ENCODE data around the gene CNTNAP2.

The CNTNAP2 gene

GRCh38 chr7:146393346-146393745 is 276.7 kb downstream of the CNTNAP2 start:
- peaks cover 10% of the 10 kb centered on the region for H3K9me3 Mint-ChIP-seq
- no peak overlapping the region for H3K4me3 Mint-ChIP-seq
- H3K4me1 Mint-ChIP-seq (ENCODE audit: low read depth) = no peaks in the 10 kb centered on the region
- H3K27ac Mint-ChIP-seq = no peak overlapping the region
- no peaks in the 10 kb centered on the region for H3K27me3 Mint-ChIP-seq (ENCODE audit: low read depth)
- H3K36me3 Mint-ChIP-seq (ENCODE audit: low read depth) = no peaks in the 10 kb centered on the region

GRCh38 chr7:146397141-146397540 is 280.5 kb downstream of the CNTNAP2 start:
- H3K27ac Mint-ChIP-seq = no peak overlapping the region
- H3K4me1 Mint-ChIP-seq (ENCODE audit: low read depth) = no peaks in the 10 kb centered on the region
- no peaks in the 10 kb centered on the region for H3K27me3 Mint-ChIP-seq (ENCODE audit: low read depth)
- no peak overlapping the region for H3K4me3 Mint-ChIP-seq
- H3K36me3 Mint-ChIP-seq (ENCODE audit: low read depth) = no peaks in the 10 kb centered on the region
- H3K9me3 Mint-ChIP-seq = peaks cover 7% of the 10 kb centered on the region

GRCh38 chr7:146401939-146402338 is 285.3 kb downstream of the CNTNAP2 start:
- Mint-ChIP-seq H3K9me3 (peaks cover 14% of the 10 kb centered on the region), H3K36me3 (ENCODE audit: low read depth) (no peaks in the 10 kb centered on the region), H3K27me3 (ENCODE audit: low read depth) (no peaks in the 10 kb centered on the region), H3K4me3 (no peak overlapping the region), H3K4me1 (ENCODE audit: low read depth) (no peaks in the 10 kb centered on the region), H3K27ac (no peak overlapping the region)

- Mint-ChIP-seq H3K27ac (no peak overlapping the region), H3K9me3 (peaks cover 7% of the 10 kb centered on the region), H3K36me3 (ENCODE audit: low read depth) (no peaks in the 10 kb centered on the region)
Observed at GRCh38 chr7:146405737-146406136, 289.1 kb downstream of the CNTNAP2 start.

GRCh38 chr7:146411975-146412374 is 295.4 kb downstream of the CNTNAP2 start:
- Mint-ChIP-seq H3K36me3 (ENCODE audit: low read depth) (no peaks in the 10 kb centered on the region), H3K27ac (no peak overlapping the region), H3K4me1 (ENCODE audit: low read depth) (no peaks in the 10 kb centered on the region), H3K27me3 (ENCODE audit: low read depth) (no peaks in the 10 kb centered on the region), H3K9me3 (peaks cover 5% of the 10 kb centered on the region), H3K4me3 (no peak overlapping the region)

More at GRCh38 chr7:146405737-146406136, 289.1 kb downstream of the CNTNAP2 start:
- no peaks in the 10 kb centered on the region for H3K27me3 Mint-ChIP-seq (ENCODE audit: low read depth)
- H3K4me1 Mint-ChIP-seq (ENCODE audit: low read depth) = no peaks in the 10 kb centered on the region
- H3K4me3 Mint-ChIP-seq = no peak overlapping the region

- Mint-ChIP-seq H3K4me1 (ENCODE audit: low read depth) (no peaks in the 10 kb centered on the region), H3K27ac (no peak overlapping the region), H3K36me3 (ENCODE audit: low read depth) (no peaks in the 10 kb centered on the region), H3K27me3 (ENCODE audit: low read depth) (no peaks in the 10 kb centered on the region), H3K4me3 (no peak overlapping the region), H3K9me3 (peaks cover 5% of the 10 kb centered on the region)
Observed at GRCh38 chr7:146412781-146413180, 296.2 kb downstream of the CNTNAP2 start.

GRCh38 chr7:146414373-146414772 is 297.8 kb downstream of the CNTNAP2 start:
- H3K36me3 Mint-ChIP-seq (ENCODE audit: low read depth) = no peaks in the 10 kb centered on the region
- H3K4me3 Mint-ChIP-seq = no peak overlapping the region
- H3K9me3 Mint-ChIP-seq = peaks cover 5% of the 10 kb centered on the region
- no peaks in the 10 kb centered on the region for H3K4me1 Mint-ChIP-seq (ENCODE audit: low read depth)
- no peak overlapping the region for H3K27ac Mint-ChIP-seq
- no peaks in the 10 kb centered on the region for H3K27me3 Mint-ChIP-seq (ENCODE audit: low read depth)

- H3K27ac Mint-ChIP-seq = no peak overlapping the region
- peaks cover 5% of the 10 kb centered on the region for H3K9me3 Mint-ChIP-seq
- H3K4me1 Mint-ChIP-seq (ENCODE audit: low read depth) = no peaks in the 10 kb centered on the region
- no peak overlapping the region for H3K4me3 Mint-ChIP-seq
- no peaks in the 10 kb centered on the region for H3K27me3 Mint-ChIP-seq (ENCODE audit: low read depth)
- H3K36me3 Mint-ChIP-seq (ENCODE audit: low read depth) = no peaks in the 10 kb centered on the region
Observed at GRCh38 chr7:146414937-146415336, 298.3 kb downstream of the CNTNAP2 start.

- no peaks in the 10 kb centered on the region for H3K27me3 Mint-ChIP-seq (ENCODE audit: low read depth)
- H3K36me3 Mint-ChIP-seq (ENCODE audit: low read depth) = no peaks in the 10 kb centered on the region
- no peak overlapping the region for H3K4me3 Mint-ChIP-seq
- H3K4me1 Mint-ChIP-seq (ENCODE audit: low read depth) = no peaks in the 10 kb centered on the region
- H3K9me3 Mint-ChIP-seq = peaks cover 5% of the 10 kb centered on the region
- H3K27ac Mint-ChIP-seq = no peak overlapping the region
Observed at GRCh38 chr7:146417176-146417575, 300.6 kb downstream of the CNTNAP2 start.

- Mint-ChIP-seq H3K27ac (no peak overlapping the region), H3K9me3 (no peaks in the 10 kb centered on the region), H3K27me3 (ENCODE audit: low read depth) (no peaks in the 10 kb centered on the region), H3K4me3 (no peak overlapping the region), H3K36me3 (ENCODE audit: low read depth) (no peaks in the 10 kb centered on the region), H3K4me1 (ENCODE audit: low read depth) (no peaks in the 10 kb centered on the region)
Observed at GRCh38 chr7:146423446-146423845, 306.8 kb downstream of the CNTNAP2 start.

GRCh38 chr7:146424084-146424483 is 307.5 kb downstream of the CNTNAP2 start:
- H3K4me1 Mint-ChIP-seq (ENCODE audit: low read depth) = no peaks in the 10 kb centered on the region
- no peak overlapping the region for H3K4me3 Mint-ChIP-seq
- no peaks in the 10 kb centered on the region for H3K9me3 Mint-ChIP-seq
- H3K27ac Mint-ChIP-seq = no peak overlapping the region
- no peaks in the 10 kb centered on the region for H3K27me3 Mint-ChIP-seq (ENCODE audit: low read depth)
- no peaks in the 10 kb centered on the region for H3K36me3 Mint-ChIP-seq (ENCODE audit: low read depth)

- no peak overlapping the region for H3K27ac Mint-ChIP-seq
- H3K27me3 Mint-ChIP-seq (ENCODE audit: low read depth) = no peaks in the 10 kb centered on the region
- H3K4me1 Mint-ChIP-seq (ENCODE audit: low read depth) = no peaks in the 10 kb centered on the region
- H3K4me3 Mint-ChIP-seq = no peak overlapping the region
- H3K36me3 Mint-ChIP-seq (ENCODE audit: low read depth) = no peaks in the 10 kb centered on the region
- peaks cover 5% of the 10 kb centered on the region for H3K9me3 Mint-ChIP-seq
Observed at GRCh38 chr7:146433501-146433900, 316.9 kb downstream of the CNTNAP2 start.

GRCh38 chr7:146443102-146443501 is 326.5 kb downstream of the CNTNAP2 start:
- Mint-ChIP-seq H3K36me3 (ENCODE audit: low read depth) (no peaks in the 10 kb centered on the region), H3K27ac (no peak overlapping the region), H3K27me3 (ENCODE audit: low read depth) (no peaks in the 10 kb centered on the region), H3K4me1 (ENCODE audit: low read depth) (no peaks in the 10 kb centered on the region), H3K4me3 (no peak overlapping the region), H3K9me3 (peaks cover 10% of the 10 kb centered on the region)

GRCh38 chr7:146449625-146450024 is 333.0 kb downstream of the CNTNAP2 start:
- no peak overlapping the region for H3K4me3 Mint-ChIP-seq
- no peaks in the 10 kb centered on the region for H3K4me1 Mint-ChIP-seq (ENCODE audit: low read depth)
- no peaks in the 10 kb centered on the region for H3K27me3 Mint-ChIP-seq (ENCODE audit: low read depth)
- no peaks in the 10 kb centered on the region for H3K36me3 Mint-ChIP-seq (ENCODE audit: low read depth)
- no peak overlapping the region for H3K27ac Mint-ChIP-seq
- peaks cover 11% of the 10 kb centered on the region for H3K9me3 Mint-ChIP-seq

- H3K4me3 Mint-ChIP-seq = no peak overlapping the region
- H3K9me3 Mint-ChIP-seq = peaks cover 11% of the 10 kb centered on the region
- H3K36me3 Mint-ChIP-seq (ENCODE audit: low read depth) = no peaks in the 10 kb centered on the region
- H3K4me1 Mint-ChIP-seq (ENCODE audit: low read depth) = no peaks in the 10 kb centered on the region
- H3K27ac Mint-ChIP-seq = no peak overlapping the region
- no peaks in the 10 kb centered on the region for H3K27me3 Mint-ChIP-seq (ENCODE audit: low read depth)
Observed at GRCh38 chr7:146455091-146455655, 338.6 kb downstream of the CNTNAP2 start.

GRCh38 chr7:146479040-146479439 is 362.4 kb downstream of the CNTNAP2 start:
- Mint-ChIP-seq H3K4me3 (no peak overlapping the region), H3K27me3 (ENCODE audit: low read depth) (no peaks in the 10 kb centered on the region), H3K27ac (no peak overlapping the region), H3K9me3 (peaks cover 16% of the 10 kb centered on the region), H3K36me3 (ENCODE audit: low read depth) (no peaks in the 10 kb centered on the region), H3K4me1 (ENCODE audit: low read depth) (no peaks in the 10 kb centered on the region)

Data from T-helper 1 cell treated with Interleukin-12 subunit alpha and Interleukin-12 subunit beta and Interleukin-4 antibody, amounts not matched to agents 30 μg/mL and 1 μg/mL, for 36 hours (primary cell).